ENCODE measurements around the gene PRKD2.

The PRKD2 gene

GRCh38 chr19:46759817-46760333, 43.0 kb upstream of the PRKD2 start:
- H3K27ac ChIP-seq = no peak overlapping the region
- no peak overlapping the region for H3K4me3 ChIP-seq (ENCODE audit: low read depth in 1 of 2, low read length in 1 of 2)
- H3K9me3 ChIP-seq = no peaks in the 10 kb centered on the region
- no peaks in the 10 kb centered on the region for H3K27me3 ChIP-seq
- H3K4me1 ChIP-seq (ENCODE audit: control insufficient read depth in 1 of 2, insufficient read depth in 1 of 2, low read depth in 1 of 2, low read length in 1 of 2) = peaks cover 0 to 5% of the 10 kb centered on the region in 2 experiments
- H3K36me3 ChIP-seq = peaks cover 7% of the 10 kb centered on the region
- TF ChIP-seq CTCF (IDR thresholded peaks at IDR 0.05) = no peak

GRCh38 chr19:46759206-46759605, 42.3 kb upstream of the PRKD2 start:
- TF ChIP-seq CTCF (IDR thresholded peaks at IDR 0.05) = no peak
- Histone ChIP-seq H3K36me3 (peaks cover 7% of the 10 kb centered on the region), H3K4me1 (ENCODE audit: control insufficient read depth in 1 of 2, insufficient read depth in 1 of 2, low read depth in 1 of 2, low read length in 1 of 2) (peaks cover 0 to 5% of the 10 kb centered on the region in 2 experiments), H3K27ac (no peak overlapping the region), H3K9me3 (no peaks in the 10 kb centered on the region), H3K27me3 (no peaks in the 10 kb centered on the region), H3K4me3 (ENCODE audit: low read depth in 1 of 2, low read length in 1 of 2) (no peak overlapping the region)

GRCh38 chr19:46756544-46756888, 39.6 kb upstream of the PRKD2 start:
- Histone ChIP-seq H3K27me3 (no peaks in the 10 kb centered on the region), H3K4me3 (ENCODE audit: low read depth in 1 of 2, low read length in 1 of 2) (no peak overlapping the region), H3K9me3 (no peaks in the 10 kb centered on the region), H3K4me1 (ENCODE audit: control insufficient read depth in 1 of 2, insufficient read depth in 1 of 2, low read depth in 1 of 2, low read length in 1 of 2) (peaks cover 0 to 5% of the 10 kb centered on the region in 2 experiments), H3K36me3 (peaks cover 7% of the 10 kb centered on the region), H3K27ac (no peak overlapping the region)
- no peak for TF ChIP-seq CTCF (IDR thresholded peaks at IDR 0.05)

- Histone ChIP-seq H3K4me1 (ENCODE audit: control insufficient read depth in 1 of 2, insufficient read depth in 1 of 2, low read depth in 1 of 2, low read length in 1 of 2) (peaks cover 0 to 5% of the 10 kb centered on the region in 2 experiments), H3K9me3 (no peaks in the 10 kb centered on the region), H3K27ac (no peak overlapping the region), H3K27me3 (no peaks in the 10 kb centered on the region), H3K4me3 (ENCODE audit: low read depth in 1 of 2, low read length in 1 of 2) (no peak overlapping the region), H3K36me3 (peaks cover 7% of the 10 kb centered on the region)
- TF ChIP-seq CTCF (IDR thresholded peaks at IDR 0.05) = no peak
These were observed 39.1 kb upstream of the PRKD2 start for GRCh38 chr19:46755853-46756543.

GRCh38 chr19:46755077-46755852, 38.4 kb upstream of the PRKD2 start:
- no peak overlapping the region for H3K27ac ChIP-seq
- H3K4me3 ChIP-seq (ENCODE audit: low read depth in 1 of 2, low read length in 1 of 2) = no peak overlapping the region
- peaks cover 7% of the 10 kb centered on the region for H3K36me3 ChIP-seq
- peaks cover 0 to 5% of the 10 kb centered on the region in 2 experiments for H3K4me1 ChIP-seq (ENCODE audit: control insufficient read depth in 1 of 2, insufficient read depth in 1 of 2, low read depth in 1 of 2, low read length in 1 of 2)
- no peak for TF ChIP-seq CTCF (IDR thresholded peaks at IDR 0.05)
- no peaks in the 10 kb centered on the region for H3K27me3 ChIP-seq
- H3K9me3 ChIP-seq = no peaks in the 10 kb centered on the region

Measured in neutrophil (primary cell).